ENCODE measurements around the gene C1QTNF4. TPM values are rescaled to one million over a fixed set of nuclear protein-coding genes. Genes with fewer than 3 reads are reported as not detected.
A peak's percentile ranks its signal among the peaks of the same experiment; 100 is the strongest.

The C1QTNF4 gene
- total RNA-seq, 1 experiment from 2014 or later: 5.7 TPM

DNA sequence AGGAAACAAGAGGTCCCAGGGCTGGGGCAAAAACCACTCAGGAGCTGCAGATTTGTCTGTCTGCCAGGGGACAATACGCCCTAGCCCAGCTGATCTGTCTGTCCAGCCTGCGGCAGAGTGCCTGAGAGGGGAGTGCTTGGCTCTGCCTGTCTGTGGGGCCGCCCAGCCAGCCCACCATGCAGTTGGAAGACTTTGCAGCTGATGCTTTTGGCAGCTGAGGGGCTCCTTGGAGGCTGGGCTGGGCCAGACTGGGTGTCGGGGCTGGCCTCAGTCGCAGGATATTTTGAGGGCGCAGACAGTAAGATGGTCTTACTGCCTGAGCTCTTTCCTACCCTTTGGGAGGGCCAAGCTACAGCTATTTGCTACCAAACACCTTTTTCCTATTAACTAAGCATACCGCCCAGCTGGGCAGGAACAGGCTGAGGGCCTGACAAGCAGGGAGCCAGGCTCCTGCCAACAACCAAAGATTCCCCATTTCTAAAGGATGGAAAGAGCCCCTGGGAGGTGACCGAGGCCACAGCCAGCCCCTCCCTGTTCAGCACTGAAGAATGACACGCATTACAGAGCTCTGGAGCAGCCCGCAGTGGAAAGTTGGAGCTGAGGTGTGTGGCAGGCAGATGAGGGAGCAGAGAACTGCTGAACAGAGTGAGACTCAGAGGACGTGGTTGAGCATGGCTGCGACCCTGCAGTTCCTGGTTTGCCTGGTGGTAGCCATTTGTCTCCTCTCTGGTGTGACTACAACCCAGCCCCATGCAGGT lies 7.9 kb downstream of the C1QTNF4 start, which contains the start of gene FAM180B:
FAM180B (plus strand) TSS at position 581 of the 758 bp plus-strand sequence; CDS start at position 672, 91 bp downstream.
- no peaks in the 10 kb centered on the region for H3K79me2 ChIP-seq (ENCODE audit: insufficient read depth, low read length)
- H3K23me2 ChIP-seq (ENCODE audit: insufficient read length, low read depth, low read length, poor library complexity, severe bottlenecking): no peaks in the 10 kb centered on the region
- H3K14ac ChIP-seq (ENCODE audit: insufficient read depth, low read length): no peak within 1 kb of the TSS; the same call in 1 of the 2 replicates
- H3K9me3 ChIP-seq (ENCODE audit: control insufficient read depth, low read depth, low read length): no peaks in the 10 kb centered on the region
- no peak within 1 kb of the TSS for H2AFZ ChIP-seq (ENCODE audit: low read length)
- no peaks in the 10 kb centered on the region for H4K20me1 ChIP-seq (ENCODE audit: control insufficient read depth, insufficient read depth, insufficient read length)
- no peak within 1 kb of the TSS for H3K9ac ChIP-seq (ENCODE audit: extremely low read depth, insufficient read length, low read length)
- H3K27me3 ChIP-seq (ENCODE audit: insufficient read depth, low read length): no peaks in the 10 kb centered on the region
- no peaks in the 10 kb centered on the region; the same call in 1 of the 2 replicates for H3K27me3 Mint-ChIP-seq (ENCODE audit: low read depth)
- H2BK5ac ChIP-seq (ENCODE audit: insufficient read length, low read length): no peak within 1 kb of the TSS
- H4K8ac ChIP-seq (replicated peaks; ENCODE audit: insufficient read length, low read depth, low read length): no peak within 1 kb of the TSS
- H2BK20ac ChIP-seq (ENCODE audit: low read depth, low read length, poor library complexity, severe bottlenecking): no peak within 1 kb of the TSS
- no peak within 1 kb of the TSS for H4K5ac ChIP-seq (ENCODE audit: insufficient read length, low read depth, low read length)
- peaks cover 28 to 40% (median 34%) of the 10 kb centered on the region in 3 experiments; a peak in 6 of 7 replicates for H3K36me3 Mint-ChIP-seq (ENCODE audit: insufficient read depth in 1 of 3, low read depth in 3 of 3)
- no peaks in the 10 kb centered on the region; a peak in 1 of 5 replicates for H3K9me3 Mint-ChIP-seq
- H3K4me1 ChIP-seq (ENCODE audit: insufficient read depth, low read length): no peaks in the 10 kb centered on the region
- no peak for DNase-seq
- no CpG with 5 or more reads among the region's 12 CpGs for WGBS (ENCODE audit: extremely low coverage, insufficient read length, low lambda C conversion rate)
- H3K27ac ChIP-seq (ENCODE audit: insufficient read length, low read depth, low read length): no peak within 1 kb of the TSS
- peak within 1 kb of the TSS; percentile 19 to 67 (median 39); a peak in 4 of 7 replicates for H3K27ac Mint-ChIP-seq
- H3K23ac ChIP-seq (ENCODE audit: insufficient read length, low read depth, low read length): no peak within 1 kb of the TSS
- no peak within 1 kb of the TSS for H3K18ac ChIP-seq (ENCODE audit: insufficient read length, low read depth, low read length)
- H3K4me3 Mint-ChIP-seq: no peak within 1 kb of the TSS
- no peak within 1 kb of the TSS for H3K4me2 ChIP-seq (ENCODE audit: insufficient read depth, insufficient read length, low read length)
- TF ChIP-seq, protein P1, sequence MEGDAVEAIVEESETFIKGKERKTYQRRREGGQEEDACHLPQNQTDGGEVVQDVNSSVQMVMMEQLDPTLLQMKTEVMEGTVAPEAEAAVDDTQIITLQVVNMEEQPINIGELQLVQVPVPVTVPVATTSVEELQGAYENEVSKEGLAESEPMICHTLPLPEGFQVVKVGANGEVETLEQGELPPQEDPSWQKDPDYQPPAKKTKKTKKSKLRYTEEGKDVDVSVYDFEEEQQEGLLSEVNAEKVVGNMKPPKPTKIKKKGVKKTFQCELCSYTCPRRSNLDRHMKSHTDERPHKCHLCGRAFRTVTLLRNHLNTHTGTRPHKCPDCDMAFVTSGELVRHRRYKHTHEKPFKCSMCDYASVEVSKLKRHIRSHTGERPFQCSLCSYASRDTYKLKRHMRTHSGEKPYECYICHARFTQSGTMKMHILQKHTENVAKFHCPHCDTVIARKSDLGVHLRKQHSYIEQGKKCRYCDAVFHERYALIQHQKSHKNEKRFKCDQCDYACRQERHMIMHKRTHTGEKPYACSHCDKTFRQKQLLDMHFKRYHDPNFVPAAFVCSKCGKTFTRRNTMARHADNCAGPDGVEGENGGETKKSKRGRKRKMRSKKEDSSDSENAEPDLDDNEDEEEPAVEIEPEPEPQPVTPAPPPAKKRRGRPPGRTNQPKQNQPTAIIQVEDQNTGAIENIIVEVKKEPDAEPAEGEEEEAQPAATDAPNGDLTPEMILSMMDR (conservative IDR thresholded peaks at IDR 0.05): no peak
- H2BK12ac ChIP-seq (ENCODE audit: insufficient read length, low read depth, low read length): no peak within 1 kb of the TSS
- no peak within 1 kb of the TSS for H2BK120ac ChIP-seq (ENCODE audit: low read depth, low read length, poor library complexity, severe bottlenecking)
- H3T11ph ChIP-seq (ENCODE audit: low read length): no peak within 1 kb of the TSS
- no peak within 1 kb of the TSS for H4K91ac ChIP-seq (ENCODE audit: insufficient read length, low read depth, low read length)
- H3K4ac ChIP-seq (ENCODE audit: low read depth, low read length): no peak within 1 kb of the TSS
- H2BK15ac ChIP-seq (ENCODE audit: low read depth, low read length): no peak within 1 kb of the TSS
- no peak within 1 kb of the TSS for H3K56ac ChIP-seq (ENCODE audit: insufficient read length, low read depth, low read length)
- H3K4me1 Mint-ChIP-seq: no peaks in the 10 kb centered on the region
- H3K79me1 ChIP-seq (ENCODE audit: insufficient read depth, low read depth, low read length, poor library complexity, severe bottlenecking): no peaks in the 10 kb centered on the region
- H2AK5ac ChIP-seq (ENCODE audit: insufficient read length, low read length): no peak within 1 kb of the TSS

Measured in H9 (cell line).